Hippocampal formation (tissue), 2 donors: Measurements from ENCODE around the gene INCENP.
A peak's percentile ranks its signal among the peaks of the same experiment; 100 is the strongest.
"Not testable (repeated sequence)": the region's sequence is repeated elsewhere in the genome, so short reads cannot be mapped to it uniquely, and the experiment has no call there.

Source experiments
- DNase-seq, 2 donors: peaks; one replicate each; lab custom pipeline; 2025; lab: John Stamatoyannopoulos, UW

INCENP gene

GRCh38 chr11:62123669-62124185 lies at the start of gene INCENP:
Gene INCENP (plus strand): TSS chr11:62124011. CDS start chr11:62128162, 4,151 bp downstream.
- DNase-seq = peak; percentile 95 to 100

GRCh38 chr11:62075438-62075837 lies 48.4 kb upstream of the INCENP start:
- no peak for DNase-seq

- no peak for DNase-seq
Observed at GRCh38 chr11:62077132-62077531, 46.7 kb upstream of the INCENP start.

GRCh38 chr11:62081378-62082291 lies 42.2 kb upstream of the INCENP start:
- peak; percentile 80 to 84 for DNase-seq

GRCh38 chr11:62082292-62082657 lies 41.5 kb upstream of the INCENP start:
- no peak for DNase-seq

- DNase-seq = not testable (repeated sequence)
Observed at GRCh38 chr11:62084801-62085200, 39.0 kb upstream of the INCENP start.

GRCh38 chr11:62087694-62088093 lies 36.1 kb upstream of the INCENP start:
- DNase-seq = no peak

- DNase-seq = no peak
Observed at GRCh38 chr11:62088331-62088933, 35.4 kb upstream of the INCENP start.

GRCh38 chr11:62103141-62103540 lies 20.7 kb upstream of the INCENP start:
- no peak for DNase-seq

GRCh38 chr11:62103986-62104385 lies 19.8 kb upstream of the INCENP start:
- DNase-seq = no peak

- DNase-seq = no peak
Observed at GRCh38 chr11:62104816-62105653, 18.8 kb upstream of the INCENP start.

GRCh38 chr11:62105667-62106191 lies 18.1 kb upstream of the INCENP start:
- no peak for DNase-seq

- DNase-seq = peak; percentile 15 to 84
Observed at GRCh38 chr11:62108017-62108750, 15.6 kb upstream of the INCENP start.

GRCh38 chr11:62108971-62109404 lies 14.8 kb upstream of the INCENP start:
- no peak for DNase-seq

GRCh38 chr11:62115085-62115694 lies 8.6 kb upstream of the INCENP start:
- no peak for DNase-seq

GRCh38 chr11:62116451-62116850 lies 7.4 kb upstream of the INCENP start:
- DNase-seq = no peak

GRCh38 chr11:62119569-62119968 lies 4.2 kb upstream of the INCENP start:
- DNase-seq = no peak

GRCh38 chr11:62120001-62120400 lies 3.8 kb upstream of the INCENP start:
- no peak for DNase-seq

GRCh38 chr11:62120431-62120830 lies 3.4 kb upstream of the INCENP start:
- no peak for DNase-seq

GRCh38 chr11:62122076-62122475 lies 1.7 kb upstream of the INCENP start:
- DNase-seq = no peak
